ENCODE data around the gene TAF5L. TPM values are rescaled to one million over a fixed set of nuclear protein-coding genes. Genes with fewer than 3 reads are reported as not detected.

The TAF5L gene
- total and polyA plus RNA-seq, 2 of the 4 experiments (the other 2 are of a cell fraction) = 17.9 to 18.6 TPM

- intact Hi-C loops (cut with micrococcal nuclease) = no loop called here
- WGBS, 2 experiments (ENCODE audit: extremely low coverage in 2 of 2, insufficient read length in 1 of 2) = 60% methylated on average over 1 of the region's 5 CpGs; no CpG with 5 or more reads in 1 of the 2 experiments
- Histone ChIP-seq H3K79me1 (ENCODE audit: low read depth in 1 of 2, low read length in 2 of 2) (peaks cover 0 to 3% of the 10 kb centered on the region in 2 experiments; a peak in 1 of 4 replicates), H2AK5ac (ENCODE audit: low read depth, low read length) (no peak overlapping the region), H3K4ac (ENCODE audit: low read depth, low read length) (no peak overlapping the region), H4K5ac (ENCODE audit: low read depth, low read length) (no peak overlapping the region), H3K56ac (ENCODE audit: extremely low read depth, insufficient read depth, low read length) (no peak overlapping the region), H3K36me3 (ENCODE audit: control insufficient read depth, insufficient read depth, low read length) (no peaks in the 10 kb centered on the region), H3K23ac (ENCODE audit: low read depth, low read length) (no peak overlapping the region), H3K4me3 (ENCODE audit: insufficient read depth, low read depth, low read length) (no peak overlapping the region), H2AK9ac (replicated peaks; ENCODE audit: low read depth, low read length, poor library complexity) (no peak overlapping the region), H4K91ac (ENCODE audit: insufficient read depth, low read depth, low read length) (no peak overlapping the region), H2BK120ac (ENCODE audit: low read depth, low read length) (no peak overlapping the region), H3K4me2 (ENCODE audit: low read depth, low read length) (no peak overlapping the region), H3K27me3 (ENCODE audit: control insufficient read depth, insufficient read depth, low read length) (no peaks in the 10 kb centered on the region), H3K14ac (replicated peaks; ENCODE audit: low read depth, low read length) (no peak overlapping the region), H2AFZ (replicated peaks; ENCODE audit: low read length, poor library complexity) (no peak overlapping the region), H3K18ac (ENCODE audit: low read depth, low read length) (no peak overlapping the region), H3K4me1 (ENCODE audit: control insufficient read depth, insufficient read depth, low read length) (no peaks in the 10 kb centered on the region), H2BK15ac (ENCODE audit: low read depth, low read length) (no peak overlapping the region), H3K9ac (ENCODE audit: low read depth, low read length) (no peak overlapping the region), H2BK5ac (ENCODE audit: low read depth, low read length, poor library complexity, severe bottlenecking) (no peak overlapping the region), H3K9me3 (ENCODE audit: control insufficient read depth, insufficient read depth, low read length) (no peaks in the 10 kb centered on the region), H4K8ac (ENCODE audit: low read depth in 2 of 2, low read length in 2 of 2) (no peak overlapping the region), H4K20me1 (ENCODE audit: insufficient read depth, low read length) (no peaks in the 10 kb centered on the region), H3K9me1 (ENCODE audit: insufficient read depth, low read length) (no peaks in the 10 kb centered on the region), H3K27ac (ENCODE audit: insufficient read depth, low read length) (no peak overlapping the region), H2BK20ac (ENCODE audit: low read depth, low read length) (no peak overlapping the region)
- no peak for TF ChIP-seq CTCF (conservative IDR thresholded peaks at IDR 0.05; ENCODE audit: low read depth, low read length)
- TF ChIP-seq FOS (IDR thresholded peaks at IDR 0.05; ENCODE audit: low read depth, low read length) = no peak
- TF ChIP-seq MAFK (IDR thresholded peaks at IDR 0.05; ENCODE audit: low read depth, low read length) = no peak
- TF ChIP-seq USF2 (IDR thresholded peaks at IDR 0.05; ENCODE audit: low read depth, low read length) = peak; percentile 52; the same call in 1 of the 2 replicates
- no peak for TF ChIP-seq RAD21 (IDR thresholded peaks at IDR 0.05; ENCODE audit: low read length)
- no peak for TF ChIP-seq POLR2A (IDR thresholded peaks at IDR 0.05; ENCODE audit: low read depth, low read length)
- DNase-seq (peak; percentile 77), ATAC-seq (ENCODE audit: low read depth) (no peak)
- ChIA-PET POLR2A (ENCODE audit: unreplicated experiment) (no interaction called here), CTCF (interaction anchor here (0.7 kb wide), 1 partner anchor 37 kb away, joined by 3 read pairs; no protein-coding TSS in a partner anchor)
- no TSS peak for BruUV-seq (replicated peaks)
- in situ Hi-C loops (cut with MboI; ENCODE audit: low sequenced_read_pairs) = no loop called here
- dilution Hi-C loops (cut with HindIII; ENCODE audit: low sequenced_read_pairs, unreplicated experiment) = no loop called here
These were observed 62.2 kb downstream of the TAF5L start for GRCh38 chr1:229563701-229564100.
